ENCODE results near the gene BRIX1. TPM values are rescaled to one million over a fixed set of nuclear protein-coding genes. Genes with fewer than 3 reads are reported as not detected.
A peak's percentile ranks its signal among the peaks of the same experiment; 100 is the strongest.
"Not testable (repeated sequence)": the region's sequence is repeated elsewhere in the genome, so short reads cannot be mapped to it uniquely, and the experiment has no call there.

BRIX1 gene
- total RNA-seq, 6 experiments from 2014 or later = 49.3 to 60.4 (median 55.0) TPM

- H3K9me3 Mint-ChIP-seq = no peaks in the 10 kb centered on the region
- no peak overlapping the region for H3K27ac Mint-ChIP-seq
- H3K4me1 Mint-ChIP-seq (ENCODE audit: low read depth) = peaks cover 14% of the 10 kb centered on the region
- peak; percentile 40 for DNase-seq
- H3K4me3 Mint-ChIP-seq = no peak overlapping the region
- no peaks in the 10 kb centered on the region; the same call in 1 of the 2 replicates for H3K27me3 Mint-ChIP-seq (ENCODE audit: insufficient read depth)
- TF ChIP-seq CTCF (IDR thresholded peaks at IDR 0.05) = peak; percentile 74
- peaks cover 6% of the 10 kb centered on the region for H3K36me3 Mint-ChIP-seq (ENCODE audit: low read depth)
Measured at GRCh38 chr5:34957857-34958690, 42.6 kb downstream of the BRIX1 start.

- TF ChIP-seq CTCF (IDR thresholded peaks at IDR 0.05) = no peak
- Mint-ChIP-seq H3K27me3 (ENCODE audit: insufficient read depth) (no peaks in the 10 kb centered on the region; the same call in 1 of the 2 replicates), H3K4me1 (ENCODE audit: low read depth) (peaks cover 14% of the 10 kb centered on the region), H3K27ac (no peak overlapping the region), H3K4me3 (no peak overlapping the region), H3K36me3 (ENCODE audit: low read depth) (peaks cover 6% of the 10 kb centered on the region), H3K9me3 (no peaks in the 10 kb centered on the region)
- DNase-seq = peak; percentile 54
Measured at GRCh38 chr5:34959323-34959722, 43.8 kb downstream of the BRIX1 start.

GRCh38 chr5:34967540-34967939 is 52.0 kb downstream of the BRIX1 start:
- Mint-ChIP-seq H3K36me3 (ENCODE audit: low read depth) (peaks cover 9% of the 10 kb centered on the region), H3K4me3 (no peak overlapping the region), H3K27me3 (ENCODE audit: insufficient read depth) (peaks cover 9% of the 10 kb centered on the region; the same call in 1 of the 2 replicates), H3K4me1 (ENCODE audit: low read depth) (no peaks in the 10 kb centered on the region), H3K9me3 (peaks cover 8% of the 10 kb centered on the region; the same call in 1 of the 2 replicates), H3K27ac (no peak overlapping the region)
- no peak for DNase-seq
- TF ChIP-seq CTCF (IDR thresholded peaks at IDR 0.05) = no peak

GRCh38 chr5:34968258-34968657 is 52.7 kb downstream of the BRIX1 start:
- H3K27me3 Mint-ChIP-seq (ENCODE audit: insufficient read depth) = peaks cover 9% of the 10 kb centered on the region; the same call in 1 of the 2 replicates
- H3K27ac Mint-ChIP-seq = no peak overlapping the region
- H3K4me3 Mint-ChIP-seq = no peak overlapping the region
- peaks cover 8% of the 10 kb centered on the region; the same call in 1 of the 2 replicates for H3K9me3 Mint-ChIP-seq
- H3K36me3 Mint-ChIP-seq (ENCODE audit: low read depth) = peaks cover 9% of the 10 kb centered on the region
- H3K4me1 Mint-ChIP-seq (ENCODE audit: low read depth) = no peaks in the 10 kb centered on the region
- no peak for TF ChIP-seq CTCF (IDR thresholded peaks at IDR 0.05)
- no peak for DNase-seq

- Mint-ChIP-seq H3K4me3 (no peak overlapping the region), H3K4me1 (ENCODE audit: low read depth) (peaks cover 6% of the 10 kb centered on the region; the same call in 1 of the 2 replicates), H3K27me3 (ENCODE audit: insufficient read depth) (peaks cover 11% of the 10 kb centered on the region), H3K27ac (no peak overlapping the region), H3K9me3 (peaks cover 8% of the 10 kb centered on the region; the same call in 1 of the 2 replicates), H3K36me3 (ENCODE audit: low read depth) (peaks cover 8% of the 10 kb centered on the region)
- DNase-seq = no peak
- no peak for TF ChIP-seq CTCF (IDR thresholded peaks at IDR 0.05)
Measured at GRCh38 chr5:34970552-34970951, 55.0 kb downstream of the BRIX1 start.

GRCh38 chr5:34971655-34972054 is 56.1 kb downstream of the BRIX1 start:
- DNase-seq; H3K27ac Mint-ChIP-seq; H3K9me3 Mint-ChIP-seq; H3K4me1 Mint-ChIP-seq (ENCODE audit: low read depth); H3K4me3 Mint-ChIP-seq; H3K36me3 Mint-ChIP-seq (ENCODE audit: low read depth); H3K27me3 Mint-ChIP-seq (ENCODE audit: insufficient read depth): not testable (repeated sequence)

Measured in HFFc6 (cell line).